MCF 10A (cell line): ENCODE measurements around the gene STK25. TPM values are rescaled to one million over a fixed set of nuclear protein-coding genes. Genes with fewer than 3 reads are reported as not detected.

Experiments used
- BruUV-seq: library from RNA; stranded (reverse); fragments of 400-500 nt; replicated peaks from 2 replicates; lab custom pipeline; 2021; lab: Mats Ljungman, UMichigan
- CTCF ChIA-PET: fragments of 300-600 bp; sonication (Branson Sonifier 250); formaldehyde crosslinking; extraction: SDS; loops from one replicate; lab custom pipeline; 2021; ENCODE audit warnings: antibody characterized with exemption, inconsistent platforms; lab: Yijun Ruan, JAX
- POLR2A ChIA-PET: fragments of 300-600, 350-650 bp; sonication (Branson Sonifier 250); formaldehyde crosslinking; extraction: SDS; loops from one replicate; lab custom pipeline; 2020; ENCODE audit warnings: antibody characterized with exemption, inconsistent platforms; lab: Yijun Ruan, JAX
- DNase-seq: peaks from one replicate; pipeline ENCODE4 v3.0.0-alpha.2; 2018; ENCODE audit not compliant: unreplicated experiment
- H3K27ac Mint-ChIP-seq: one replicate; pipeline ENCODE4 v1.8.0; 2022; ENCODE audit warnings: mild to moderate bottlenecking, low read depth, mixed read lengths; ENCODE audit not compliant: unreplicated experiment
- H3K27me3 Mint-ChIP-seq: one replicate; pipeline ENCODE4 v1.8.0; 2022; ENCODE audit warnings: mixed read lengths; ENCODE audit not compliant: insufficient read depth, unreplicated experiment
- H3K36me3 Mint-ChIP-seq: one replicate; pipeline ENCODE4 v1.8.0; 2022; ENCODE audit warnings: mild to moderate bottlenecking, moderate library complexity, mixed read lengths; ENCODE audit not compliant: insufficient read depth, unreplicated experiment
- H3K4me1 Mint-ChIP-seq: one replicate; pipeline ENCODE4 v1.8.0; 2022; ENCODE audit warnings: mixed read lengths; ENCODE audit not compliant: insufficient read depth, unreplicated experiment
- H3K4me3 Mint-ChIP-seq: one replicate; pipeline ENCODE4 v1.8.0; 2022; ENCODE audit warnings: mild to moderate bottlenecking, moderate library complexity, mixed read lengths; ENCODE audit not compliant: unreplicated experiment
- H3K9me3 Mint-ChIP-seq: one replicate; pipeline ENCODE4 v1.8.0; 2022; ENCODE audit warnings: mixed read lengths; ENCODE audit not compliant: unreplicated experiment
- intact Hi-C: fragments of 100-400 bp; cut with micrococcal nuclease; formaldehyde crosslinking; loops from 2 replicates; pipeline ENCODE4 v1.14.1; 2022
- total RNA-seq: library from RNA; stranded (reverse); gene quantifications from 2 replicates; pipeline ENCODE4 v1.2.3, GENCODE V29; 2022
- TF ChIP-seq, protein P1 (sequence below): fragments of 200-600 bp; IDR thresholded peaks from one replicate; pipeline ENCODE4 v1.8.0; 2022; ENCODE audit warnings: antibody characterized with exemption, mild to moderate bottlenecking; ENCODE audit not compliant: unreplicated experiment

STK25 gene
- total RNA-seq, 1 experiment from 2014 or later: 117 TPM

DNA sequence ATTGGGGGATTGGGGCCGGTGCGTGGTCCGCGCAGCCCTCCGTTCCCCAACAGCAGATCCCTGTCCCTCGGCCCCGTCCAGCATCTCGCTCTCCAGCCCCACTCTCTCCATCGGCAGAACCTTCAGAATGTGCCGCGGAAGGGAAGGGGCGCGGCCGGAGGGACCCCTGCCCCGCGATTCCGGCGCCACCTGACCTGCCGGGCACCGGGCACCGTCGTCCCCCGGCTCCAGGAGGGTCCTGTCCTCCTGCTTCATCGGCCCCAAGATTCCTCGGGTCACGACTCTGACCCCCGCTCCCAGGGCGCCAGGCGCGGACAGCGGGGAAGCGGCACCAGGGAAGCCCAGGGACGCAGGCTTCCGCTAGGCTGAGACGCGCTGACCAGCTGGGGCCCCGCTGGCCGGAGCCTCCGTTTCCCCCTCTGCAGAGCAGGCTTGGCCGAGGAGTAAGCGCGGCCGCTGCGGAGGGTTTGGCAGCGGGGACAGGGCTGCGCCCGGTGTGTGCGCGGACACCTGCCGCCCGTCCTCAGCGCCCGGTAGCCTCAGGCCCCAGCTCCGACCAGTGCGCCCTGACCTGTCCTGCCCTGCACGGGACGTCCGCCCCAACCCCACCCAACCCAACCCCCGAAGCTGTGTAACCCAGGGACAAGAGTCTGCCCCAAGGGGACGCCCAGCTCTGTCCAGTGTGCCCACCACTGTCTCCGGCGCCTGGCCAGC is 33.3 kb upstream of the STK25 start:
- H3K27me3 Mint-ChIP-seq: no peaks in the 10 kb centered on the region
- no TSS peak for BruUV-seq
- H3K4me1 Mint-ChIP-seq: no peaks in the 10 kb centered on the region
- no peak overlapping the region for H3K27ac Mint-ChIP-seq
- H3K4me3 Mint-ChIP-seq: no peak overlapping the region
- TF ChIP-seq, protein P1, sequence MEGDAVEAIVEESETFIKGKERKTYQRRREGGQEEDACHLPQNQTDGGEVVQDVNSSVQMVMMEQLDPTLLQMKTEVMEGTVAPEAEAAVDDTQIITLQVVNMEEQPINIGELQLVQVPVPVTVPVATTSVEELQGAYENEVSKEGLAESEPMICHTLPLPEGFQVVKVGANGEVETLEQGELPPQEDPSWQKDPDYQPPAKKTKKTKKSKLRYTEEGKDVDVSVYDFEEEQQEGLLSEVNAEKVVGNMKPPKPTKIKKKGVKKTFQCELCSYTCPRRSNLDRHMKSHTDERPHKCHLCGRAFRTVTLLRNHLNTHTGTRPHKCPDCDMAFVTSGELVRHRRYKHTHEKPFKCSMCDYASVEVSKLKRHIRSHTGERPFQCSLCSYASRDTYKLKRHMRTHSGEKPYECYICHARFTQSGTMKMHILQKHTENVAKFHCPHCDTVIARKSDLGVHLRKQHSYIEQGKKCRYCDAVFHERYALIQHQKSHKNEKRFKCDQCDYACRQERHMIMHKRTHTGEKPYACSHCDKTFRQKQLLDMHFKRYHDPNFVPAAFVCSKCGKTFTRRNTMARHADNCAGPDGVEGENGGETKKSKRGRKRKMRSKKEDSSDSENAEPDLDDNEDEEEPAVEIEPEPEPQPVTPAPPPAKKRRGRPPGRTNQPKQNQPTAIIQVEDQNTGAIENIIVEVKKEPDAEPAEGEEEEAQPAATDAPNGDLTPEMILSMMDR: no peak
- H3K9me3 Mint-ChIP-seq: no peaks in the 10 kb centered on the region
- no peaks in the 10 kb centered on the region for H3K36me3 Mint-ChIP-seq
- POLR2A ChIA-PET: no interaction called here
- CTCF ChIA-PET: interaction anchor here (0.6 kb wide), 1 partner anchor 118 kb away, joined by 3 read pairs; no protein-coding TSS in a partner anchor
- no peak for DNase-seq
- intact Hi-C loops: no loop called here

DNA sequence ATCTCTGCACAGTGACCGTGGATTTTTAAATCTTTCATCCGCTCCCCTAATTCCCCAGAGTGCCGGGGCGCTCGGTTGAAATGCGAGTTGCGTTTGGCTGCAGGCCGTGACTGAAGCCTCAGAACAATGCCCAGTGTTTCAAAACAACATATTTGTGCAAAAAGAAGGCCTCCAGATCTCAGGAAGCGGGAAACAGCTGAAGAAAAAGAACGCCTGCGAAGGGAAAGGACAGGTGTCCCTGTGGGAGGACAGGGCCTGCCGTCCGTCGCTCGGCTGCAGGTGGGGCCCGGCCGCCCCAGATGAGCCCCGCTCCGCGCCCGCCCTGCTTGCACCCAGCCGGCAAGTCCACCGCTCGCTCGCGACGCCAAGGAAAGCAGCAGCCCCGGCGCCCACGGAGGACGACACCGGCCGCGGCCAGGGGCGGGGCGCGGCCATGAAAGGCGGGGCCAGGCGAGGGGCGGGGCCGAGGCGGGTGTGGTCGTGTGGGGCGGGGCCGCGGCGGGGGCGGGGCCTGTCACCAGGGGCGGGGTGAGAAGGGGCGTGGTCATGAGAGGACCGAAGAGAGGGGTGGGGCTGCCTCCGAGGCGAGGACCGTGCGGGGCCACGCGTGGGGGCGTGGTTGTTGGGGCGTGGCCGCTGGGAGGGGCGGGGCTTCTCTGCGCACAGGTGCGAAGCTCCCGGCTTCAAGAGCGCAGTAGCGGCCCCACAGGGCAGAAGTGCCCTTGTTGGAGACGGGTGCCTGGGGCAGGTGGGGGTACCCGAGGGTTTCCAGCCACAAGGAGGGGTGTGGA is 32.6 kb upstream of the STK25 start:
- ChIA-PET CTCF (interaction anchor here (0.7 kb wide), 1 partner anchor 626 kb away, joined by 3 read pairs; no protein-coding TSS in a partner anchor), POLR2A (interaction anchor here (0.9 kb wide), 1 partner anchor 19 kb away, joined by 4 read pairs; no protein-coding TSS in a partner anchor)
- no peaks in the 10 kb centered on the region for H3K4me1 Mint-ChIP-seq
- no peaks in the 10 kb centered on the region for H3K9me3 Mint-ChIP-seq
- H3K27me3 Mint-ChIP-seq: no peaks in the 10 kb centered on the region
- TF ChIP-seq, protein P1: no peak
- BruUV-seq: no TSS peak
- H3K36me3 Mint-ChIP-seq: no peaks in the 10 kb centered on the region
- peak; percentile 60 for DNase-seq
- intact Hi-C loops: no loop called here
- H3K27ac Mint-ChIP-seq: no peak overlapping the region
- H3K4me3 Mint-ChIP-seq: peak overlapping the region; percentile 68

DNA sequence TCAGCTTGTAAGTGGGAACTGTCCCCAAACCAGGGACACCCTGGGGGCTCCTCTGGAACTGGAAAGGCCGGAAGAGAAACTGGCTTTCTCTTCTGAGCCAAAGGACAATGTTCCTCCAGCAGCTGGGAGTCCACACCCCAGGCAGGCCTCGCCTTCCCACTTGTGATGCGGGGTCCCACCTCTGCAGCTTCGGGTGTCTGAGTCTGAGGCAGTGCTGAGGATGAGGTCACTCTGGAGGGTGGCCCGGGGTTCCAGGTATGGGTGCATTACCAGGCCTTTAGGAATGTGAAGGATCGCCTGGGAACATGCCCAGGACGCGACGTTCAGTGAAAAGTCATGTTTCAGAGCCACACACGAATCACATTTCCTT is 32.0 kb upstream of the STK25 start:
- Mint-ChIP-seq H3K4me3 (peak overlapping the region; percentile 68), H3K36me3 (no peaks in the 10 kb centered on the region), H3K4me1 (no peaks in the 10 kb centered on the region), H3K27me3 (no peaks in the 10 kb centered on the region), H3K27ac (no peak overlapping the region), H3K9me3 (no peaks in the 10 kb centered on the region)
- CTCF ChIA-PET: interaction anchor here (0.7 kb wide), 1 partner anchor 626 kb away, joined by 3 read pairs; no protein-coding TSS in a partner anchor
- BruUV-seq: no TSS peak
- DNase-seq: no peak
- POLR2A ChIA-PET: interaction anchor here (0.9 kb wide), 1 partner anchor 19 kb away, joined by 4 read pairs; no protein-coding TSS in a partner anchor
- intact Hi-C loops: no loop called here
- TF ChIP-seq, protein P1: no peak
